K562 (cell line): Measurements from ENCODE around the gene ALOX5. TPM values are rescaled to one million over a fixed set of nuclear protein-coding genes. Genes with fewer than 3 reads are reported as not detected.

Experiments
- ARID2 ChIP-seq: fragments of 450-650 bp; IDR thresholded peaks from 2 replicates; pipeline ENCODE4 v1.6.1; 2017; ENCODE audit warnings: antibody characterized with exemption, mild to moderate bottlenecking
- ATF6 ChIP-seq: sonication (generic); formaldehyde crosslinking; IDR thresholded peaks from 2 replicates; pipeline ENCODE4 v1.4.0; 2020; ENCODE audit warnings: mild to moderate bottlenecking, missing genetic modification reagents
- CBFA2T2 ChIP-seq: fragments of 450-650 bp; conservative IDR thresholded peaks from 2 replicates; pipeline ENCODE4 v1.6.1; 2017; ENCODE audit warnings: mild to moderate bottlenecking
- CREB5 ChIP-seq: fragments of 250-450 bp; sonication (Bioruptor Pico); IDR thresholded peaks from 2 replicates; pipeline ENCODE4 v1.5.0; 2020; ENCODE audit warnings: mild to moderate bottlenecking
- DACH1 ChIP-seq: fragments of 450-650 bp; IDR thresholded peaks from 2 replicates; pipeline ENCODE4 v1.6.1; 2018; ENCODE audit not compliant: partially characterized antibody
- E2F6 ChIP-seq, 2 experiments: IDR thresholded peaks; 2 replicates each; pipeline ENCODE4 v1.6.1; 2011; ENCODE audit warnings: borderline replicate concordance in 1 of 2, control low read depth in 1 of 2, low read depth in 1 of 2, low read length in 1 of 2, mild to moderate bottlenecking in 1 of 2, mixed read lengths in 1 of 2, moderate library complexity in 1 of 2; ENCODE audit not compliant: insufficient read depth in 1 of 2, insufficient read length in 1 of 2, poor library complexity in 1 of 2, severe bottlenecking in 1 of 2; ENCODE audit errors: extremely low read depth in 1 of 2
- FOXJ2 ChIP-seq: fragments of 200-800 bp; sonication (Bioruptor generic); IDR thresholded peaks from 2 replicates; pipeline ENCODE4 v1.6.1; 2016; ENCODE audit warnings: missing genetic modification characterization, missing compliant biosample characterization
- MGA ChIP-seq: fragments of 450-650 bp; IDR thresholded peaks from 2 replicates; pipeline ENCODE4 v1.6.1; 2016; ENCODE audit warnings: mild to moderate bottlenecking, moderate library complexity
- TEAD4 ChIP-seq, 2 experiments: sonication (generic) in 1 of 2; formaldehyde crosslinking in 1 of 2; IDR thresholded peaks; 2 replicates each; pipeline versions ENCODE4 v1.6.1 to v1.8.0; 2012 to 2022; ENCODE audit warnings: borderline replicate concordance in 1 of 2, inconsistent platforms in 1 of 2, low read length in 1 of 2, mild to moderate bottlenecking in 1 of 2, missing genetic modification reagents in 1 of 2
- TFAM ChIP-seq: fragments of 250-450 bp; sonication (Bioruptor Pico); conservative IDR thresholded peaks from 2 replicates; pipeline ENCODE4 v1.5.0; 2021; ENCODE audit warnings: mild to moderate bottlenecking, moderate library complexity
- ZC3H8 ChIP-seq: fragments of 450-650 bp; IDR thresholded peaks from 2 replicates; pipeline ENCODE4 v1.6.1; 2017
- ZNF583 ChIP-seq: fragments of 250-450 bp; sonication (Bioruptor Pico); IDR thresholded peaks from 2 replicates; pipeline ENCODE4 v1.4.0; 2020
- polyA plus RNA-seq, 8 experiments: library from polyadenylated mRNA; depleted of rRNA in 4 of 8; stranded (reverse) in 5 of 8; unstranded in 3 of 8; fragments of >200 nt; fragmentation: Nextera tagmentation in 2 of 8; fragmentation: Illumina TruSeq in 1 of 8; extraction: Ambion mirVana in 2 of 8; extraction: Trizol in 1 of 8; gene quantifications; 2 replicates each; pipeline versions ENCODE4 v1.2.1 to v1.2.3, GENCODE V29; 2011 to 2014; ENCODE audit warnings: inconsistent platforms in 1 of 8, missing spikeins in 1 of 8
- total RNA-seq, 7 experiments: library from RNA; depleted of rRNA in 6 of 7; stranded (reverse); fragments of >200 nt in 6 of 7; fragmentation: Illumina TruSeq in 2 of 7; extraction: Trizol in 2 of 7; gene quantifications; 2 replicates each; pipeline versions ENCODE4 v1.2.1 to v1.2.3, GENCODE V29; 2011 to 2021; ENCODE audit warnings: low replicate concordance in 1 of 7

ALOX5 gene
- total and polyA plus RNA-seq, 9 of the 15 experiments (the other 6 are each of a cell fraction or from before 2014, with no cell fraction given): 0.10 to 2.4 (median 1.4) TPM

- TF ChIP-seq ATF6 (CRISPR knock-in tag) (no peak), ZNF583 (0 out of 2 replicates have a peak, but pooled peaks have one; percentile 28), FOXJ2 (tag) (0 out of 2 replicates have a peak, but pooled peaks have one; percentile 24), TFAM (no peak), DACH1 (peak; percentile 29), CREB5 (CRISPR knock-in tag) (0 out of 2 replicates have a peak, but pooled peaks have one; percentile 55), ARID2 (no peak), TEAD4 (IDR thresholded peaks at IDR 0.05; ENCODE audit: low read length) (no peak), TEAD4 (CRISPR knock-in tag; IDR thresholded peaks at IDR 0.05; ENCODE audit: borderline replicate concordance) (no peak), MGA (peak; percentile 47), CBFA2T2 (no peak), ZC3H8 (no peak), E2F6 (IDR thresholded peaks at IDR 0.05; ENCODE audit: borderline replicate concordance in 1 of 2, extremely low read depth in 1 of 2, insufficient read depth in 1 of 2, insufficient read length in 1 of 2, low read depth in 1 of 2, low read length in 1 of 2, poor library complexity in 1 of 2, severe bottlenecking in 1 of 2) (no peak)
These were observed 35.8 kb downstream of the ALOX5 start (continued) for GRCh38 chr10:45409782-45410181.
